Measurements from ENCODE around the gene TAS2R16.

The TAS2R16 gene

DNA sequence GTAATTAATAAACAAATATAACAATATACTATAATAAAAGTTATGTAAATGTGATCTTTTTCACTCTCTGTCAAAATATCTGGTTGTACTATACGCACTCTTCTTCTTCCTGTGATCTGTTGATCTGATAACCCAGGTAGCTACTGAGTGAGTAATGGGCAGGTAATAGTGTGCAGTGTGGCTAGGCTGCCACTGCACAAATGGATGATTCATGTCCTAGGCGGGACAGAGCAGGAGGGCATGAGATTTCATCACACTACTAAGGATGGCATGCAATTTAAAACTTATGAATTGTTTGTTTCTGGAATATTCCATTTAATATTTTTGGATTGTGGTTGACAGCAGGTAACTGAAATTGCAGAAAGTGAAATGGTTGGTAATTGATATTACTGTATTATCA, 44.5 kb downstream of the TAS2R16 start:
- TF ChIP-seq, protein P1, sequence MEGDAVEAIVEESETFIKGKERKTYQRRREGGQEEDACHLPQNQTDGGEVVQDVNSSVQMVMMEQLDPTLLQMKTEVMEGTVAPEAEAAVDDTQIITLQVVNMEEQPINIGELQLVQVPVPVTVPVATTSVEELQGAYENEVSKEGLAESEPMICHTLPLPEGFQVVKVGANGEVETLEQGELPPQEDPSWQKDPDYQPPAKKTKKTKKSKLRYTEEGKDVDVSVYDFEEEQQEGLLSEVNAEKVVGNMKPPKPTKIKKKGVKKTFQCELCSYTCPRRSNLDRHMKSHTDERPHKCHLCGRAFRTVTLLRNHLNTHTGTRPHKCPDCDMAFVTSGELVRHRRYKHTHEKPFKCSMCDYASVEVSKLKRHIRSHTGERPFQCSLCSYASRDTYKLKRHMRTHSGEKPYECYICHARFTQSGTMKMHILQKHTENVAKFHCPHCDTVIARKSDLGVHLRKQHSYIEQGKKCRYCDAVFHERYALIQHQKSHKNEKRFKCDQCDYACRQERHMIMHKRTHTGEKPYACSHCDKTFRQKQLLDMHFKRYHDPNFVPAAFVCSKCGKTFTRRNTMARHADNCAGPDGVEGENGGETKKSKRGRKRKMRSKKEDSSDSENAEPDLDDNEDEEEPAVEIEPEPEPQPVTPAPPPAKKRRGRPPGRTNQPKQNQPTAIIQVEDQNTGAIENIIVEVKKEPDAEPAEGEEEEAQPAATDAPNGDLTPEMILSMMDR (IDR thresholded peaks at IDR 0.05): no peak
- DNase-seq (ENCODE audit: low spot score): no peak
- Histone ChIP-seq H3K4me3 (no peak overlapping the region), H3K27ac (no peak overlapping the region)

DNA sequence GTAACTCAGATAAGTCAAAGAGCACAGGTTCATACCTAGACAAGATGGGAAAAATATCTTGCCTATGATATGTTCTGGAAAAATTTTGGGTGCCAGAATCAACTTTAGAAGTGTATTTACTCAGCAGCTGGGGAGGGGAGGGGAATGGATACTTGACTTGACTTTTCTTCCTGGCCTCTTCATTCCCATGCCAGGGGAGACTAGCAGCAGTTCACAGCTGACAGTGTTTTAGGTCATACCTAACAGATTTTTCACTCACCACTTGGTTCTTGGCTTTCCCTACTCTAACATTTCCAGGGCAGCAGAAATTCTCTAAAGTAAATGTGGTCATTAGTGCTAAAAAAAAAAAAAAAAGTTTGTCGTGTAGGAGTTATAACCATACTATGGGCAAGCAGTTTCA, 46.3 kb downstream of the TAS2R16 start:
- no peak for DNase-seq (ENCODE audit: low spot score)

More for the DNA sequence above, 46.3 kb downstream of the TAS2R16 start:
- Histone ChIP-seq H3K4me3 (no peak overlapping the region), H3K27ac (no peak overlapping the region)
- TF ChIP-seq, protein P1 (IDR thresholded peaks at IDR 0.05): no peak
